ENCODE data around the gene U2AF1.
"Not testable (repeated sequence)": the region's sequence is repeated elsewhere in the genome, so short reads cannot be mapped to it uniquely, and the experiment has no call there.

The U2AF1 gene

GRCh38 chr21:43091979-43092614 is 15.3 kb downstream of the U2AF1 start:
- in situ Hi-C loops (cut with HindIII; ENCODE audit: low sequenced_read_pairs) = not testable (repeated sequence)

GRCh38 chr21:43090947-43091346 is 16.4 kb downstream of the U2AF1 start:
- H3K4me3 ChIP-seq (ENCODE audit: low read depth, low read length); in situ Hi-C loops (cut with HindIII; ENCODE audit: low sequenced_read_pairs); DNase-seq (ENCODE audit: low read depth): not testable (repeated sequence)

More at GRCh38 chr21:43091979-43092614, 15.3 kb downstream of the U2AF1 start:
- DNase-seq (ENCODE audit: low read depth); H3K4me3 ChIP-seq (ENCODE audit: low read depth, low read length): not testable (repeated sequence)

GRCh38 chr21:43089463-43089862 is 17.9 kb downstream of the U2AF1 start:
- H3K4me3 ChIP-seq (ENCODE audit: low read depth, low read length); DNase-seq (ENCODE audit: low read depth); in situ Hi-C loops (cut with HindIII; ENCODE audit: low sequenced_read_pairs): not testable (repeated sequence)

- H3K4me3 ChIP-seq (ENCODE audit: low read depth, low read length); in situ Hi-C loops (cut with HindIII; ENCODE audit: low sequenced_read_pairs); DNase-seq (ENCODE audit: low read depth): not testable (repeated sequence)
These were observed 24.6 kb downstream of the U2AF1 start for GRCh38 chr21:43082587-43083300.

- in situ Hi-C loops (cut with HindIII; ENCODE audit: low sequenced_read_pairs); H3K4me3 ChIP-seq (ENCODE audit: low read depth, low read length): not testable (repeated sequence)
These were observed 30.7 kb downstream of the U2AF1 start for GRCh38 chr21:43076643-43077042.

GRCh38 chr21:43076023-43076637 is 31.2 kb downstream of the U2AF1 start:
- DNase-seq (ENCODE audit: low read depth); in situ Hi-C loops (cut with HindIII; ENCODE audit: low sequenced_read_pairs); H3K4me3 ChIP-seq (ENCODE audit: low read depth, low read length): not testable (repeated sequence)

More at GRCh38 chr21:43076643-43077042, 30.7 kb downstream of the U2AF1 start:
- DNase-seq (ENCODE audit: low read depth) = not testable (repeated sequence)

GRCh38 chr21:43075170-43076022 is 32.0 kb downstream of the U2AF1 start, which contains the start of gene CBS:
TSS of gene CBS (minus strand) at chr21:43075835. CDS start at chr21:43072193, 3,642 bp downstream.
- H3K4me3 ChIP-seq (ENCODE audit: low read depth, low read length); in situ Hi-C loops (cut with HindIII; ENCODE audit: low sequenced_read_pairs); DNase-seq (ENCODE audit: low read depth): not testable (repeated sequence)

GRCh38 chr21:43074401-43075169 is 32.8 kb downstream of the U2AF1 start:
- in situ Hi-C loops (cut with HindIII; ENCODE audit: low sequenced_read_pairs); H3K4me3 ChIP-seq (ENCODE audit: low read depth, low read length); DNase-seq (ENCODE audit: low read depth): not testable (repeated sequence)

- DNase-seq (ENCODE audit: low read depth); in situ Hi-C loops (cut with HindIII; ENCODE audit: low sequenced_read_pairs); H3K4me3 ChIP-seq (ENCODE audit: low read depth, low read length): not testable (repeated sequence)
These were observed 34.6 kb downstream of the U2AF1 start for GRCh38 chr21:43072742-43073141.

GRCh38 chr21:43069682-43070081 is 37.7 kb downstream of the U2AF1 start:
- H3K4me3 ChIP-seq (ENCODE audit: low read depth, low read length); in situ Hi-C loops (cut with HindIII; ENCODE audit: low sequenced_read_pairs): not testable (repeated sequence)

GRCh38 chr21:43068065-43068464 is 39.3 kb downstream of the U2AF1 start:
- DNase-seq (ENCODE audit: low read depth); H3K4me3 ChIP-seq (ENCODE audit: low read depth, low read length); in situ Hi-C loops (cut with HindIII; ENCODE audit: low sequenced_read_pairs): not testable (repeated sequence)

More at GRCh38 chr21:43069682-43070081, 37.7 kb downstream of the U2AF1 start:
- DNase-seq (ENCODE audit: low read depth) = not testable (repeated sequence)

GRCh38 chr21:43066690-43067089 is 40.7 kb downstream of the U2AF1 start:
- in situ Hi-C loops (cut with HindIII; ENCODE audit: low sequenced_read_pairs); H3K4me3 ChIP-seq (ENCODE audit: low read depth, low read length); DNase-seq (ENCODE audit: low read depth): not testable (repeated sequence)

GRCh38 chr21:43065991-43066390 is 41.4 kb downstream of the U2AF1 start:
- in situ Hi-C loops (cut with HindIII; ENCODE audit: low sequenced_read_pairs); H3K4me3 ChIP-seq (ENCODE audit: low read depth, low read length); DNase-seq (ENCODE audit: low read depth): not testable (repeated sequence)

GRCh38 chr21:43064265-43064917 is 43.0 kb downstream of the U2AF1 start:
- in situ Hi-C loops (cut with HindIII; ENCODE audit: low sequenced_read_pairs); H3K4me3 ChIP-seq (ENCODE audit: low read depth, low read length); DNase-seq (ENCODE audit: low read depth): not testable (repeated sequence)

- in situ Hi-C loops (cut with HindIII; ENCODE audit: low sequenced_read_pairs); DNase-seq (ENCODE audit: low read depth); H3K4me3 ChIP-seq (ENCODE audit: low read depth, low read length): not testable (repeated sequence)
These were observed 44.3 kb downstream of the U2AF1 start for GRCh38 chr21:43062955-43063664.

All from astrocyte of the cerebellum (primary cell).